Cardiac muscle cell (in vitro differentiated cells and primary cell): Measurements from ENCODE around the gene CREB5. TPM values are rescaled to one million over a fixed set of nuclear protein-coding genes. Genes with fewer than 3 reads are reported as not detected.
"Not testable (repeated sequence)": the region's sequence is repeated elsewhere in the genome, so short reads cannot be mapped to it uniquely, and the experiment has no call there.

Experiments used
- DNase-seq, 2 donors: peaks; one replicate each; pipeline versions ENCODE4 v3.0.0 to v3.0.0-alpha.2; 2010 to 2017; ENCODE audit warnings: low read depth in 1 of 2, low spot score in 1 of 2
- H3K27ac ChIP-seq: fragments of 200-600 bp; sonication (generic); 2 replicates; pipeline ENCODE4 v1.5.1; 2016
- H3K27me3 ChIP-seq: fragments of 200-600 bp; sonication (generic); 2 replicates; pipeline ENCODE4 v1.6.0; 2016; ENCODE audit warnings: control low read depth
- H3K36me3 ChIP-seq: fragments of 200-600 bp; sonication (generic); 2 replicates; pipeline ENCODE4 v1.5.1; 2016; ENCODE audit warnings: control low read depth
- H3K4me1 ChIP-seq: fragments of 200-600 bp; sonication (generic); 2 replicates; pipeline ENCODE4 v1.8.1; 2017; ENCODE audit warnings: low read depth, mild to moderate bottlenecking, mixed run types
- H3K4me3 ChIP-seq: fragments of 200-600 bp; sonication (generic); 2 replicates; pipeline ENCODE4 v1.5.1; 2016; ENCODE audit warnings: mild to moderate bottlenecking
- H3K9me3 ChIP-seq: fragments of 200-600 bp; sonication (generic); 2 replicates; pipeline ENCODE4 v1.5.1; 2017; ENCODE audit warnings: low read depth, mild to moderate bottlenecking, control low read depth
- polyA plus RNA-seq: library from polyadenylated mRNA; unstranded; fragments of >200 nt; fragmentation: Nextera tagmentation; extraction: Ambion mirVana; gene quantifications from 2 replicates; pipeline ENCODE4 v1.2.1, GENCODE V29; 2016
- total RNA-seq: library from RNA; depleted of rRNA; stranded (reverse); fragments of >200 nt; gene quantifications from 2 replicates; pipeline ENCODE4 v1.2.3, GENCODE V29; 2016
- TF ChIP-seq, protein P1 (sequence below): IDR thresholded peaks from 2 replicates; pipeline ENCODE4 v1.5.1; 2012; ENCODE audit warnings: low read depth, mild to moderate bottlenecking, low read length

The CREB5 gene
- total and polyA plus RNA-seq, 2 experiments from 2014 or later, result 4.6 TPM

DNA sequence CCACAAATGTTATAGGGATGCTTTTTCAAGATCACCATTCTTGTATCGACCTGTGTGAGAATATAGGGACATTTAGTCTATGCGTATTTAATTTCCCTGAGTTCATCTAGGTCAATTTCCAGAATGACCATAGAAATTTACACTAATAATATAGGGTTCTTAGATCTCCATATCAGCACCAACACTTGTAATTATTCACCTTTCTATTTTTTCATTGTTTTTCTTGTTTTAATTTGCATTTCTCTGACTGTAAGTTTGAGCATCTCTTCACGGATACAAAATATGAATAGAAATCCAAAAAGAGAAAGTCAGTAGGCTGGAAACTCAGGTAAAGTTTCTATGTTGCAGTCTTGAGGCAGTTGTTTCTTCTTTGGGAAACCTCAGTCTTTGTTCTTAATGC lies 134.8 kb downstream of the CREB5 start:
- peaks cover 3% of the 10 kb centered on the region for H3K4me1 ChIP-seq
- no peak for DNase-seq
- TF ChIP-seq, protein P1, sequence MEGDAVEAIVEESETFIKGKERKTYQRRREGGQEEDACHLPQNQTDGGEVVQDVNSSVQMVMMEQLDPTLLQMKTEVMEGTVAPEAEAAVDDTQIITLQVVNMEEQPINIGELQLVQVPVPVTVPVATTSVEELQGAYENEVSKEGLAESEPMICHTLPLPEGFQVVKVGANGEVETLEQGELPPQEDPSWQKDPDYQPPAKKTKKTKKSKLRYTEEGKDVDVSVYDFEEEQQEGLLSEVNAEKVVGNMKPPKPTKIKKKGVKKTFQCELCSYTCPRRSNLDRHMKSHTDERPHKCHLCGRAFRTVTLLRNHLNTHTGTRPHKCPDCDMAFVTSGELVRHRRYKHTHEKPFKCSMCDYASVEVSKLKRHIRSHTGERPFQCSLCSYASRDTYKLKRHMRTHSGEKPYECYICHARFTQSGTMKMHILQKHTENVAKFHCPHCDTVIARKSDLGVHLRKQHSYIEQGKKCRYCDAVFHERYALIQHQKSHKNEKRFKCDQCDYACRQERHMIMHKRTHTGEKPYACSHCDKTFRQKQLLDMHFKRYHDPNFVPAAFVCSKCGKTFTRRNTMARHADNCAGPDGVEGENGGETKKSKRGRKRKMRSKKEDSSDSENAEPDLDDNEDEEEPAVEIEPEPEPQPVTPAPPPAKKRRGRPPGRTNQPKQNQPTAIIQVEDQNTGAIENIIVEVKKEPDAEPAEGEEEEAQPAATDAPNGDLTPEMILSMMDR, result no peak
- H3K4me3 ChIP-seq, result no peak overlapping the region
- no peak overlapping the region for H3K27ac ChIP-seq
- H3K36me3 ChIP-seq, result no peaks in the 10 kb centered on the region
- no peaks in the 10 kb centered on the region for H3K27me3 ChIP-seq
- H3K9me3 ChIP-seq, result no peaks in the 10 kb centered on the region

DNA sequence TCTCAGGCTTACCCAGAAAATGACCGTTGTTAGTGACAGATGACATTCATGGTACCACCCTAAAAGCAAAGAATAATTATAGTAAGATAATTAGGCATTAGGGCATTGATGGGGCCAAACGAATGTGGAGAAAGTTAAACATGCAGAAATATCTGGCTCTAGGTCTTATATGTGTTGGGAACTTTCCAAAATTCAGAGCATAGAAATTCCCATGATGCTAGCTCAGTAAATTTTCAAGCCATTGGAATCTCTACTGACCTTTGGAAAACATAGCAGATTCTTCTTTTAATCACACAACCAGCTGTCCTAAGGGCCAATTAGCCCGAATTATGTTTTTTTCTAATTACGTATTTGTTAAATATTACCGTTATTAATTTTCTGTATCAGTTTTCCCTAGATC lies 136.1 kb downstream of the CREB5 start:
- Histone ChIP-seq H3K27ac (no peak overlapping the region), H3K4me3 (no peak overlapping the region), H3K9me3 (no peaks in the 10 kb centered on the region), H3K27me3 (no peaks in the 10 kb centered on the region), H3K36me3 (no peaks in the 10 kb centered on the region), H3K4me1 (no peaks in the 10 kb centered on the region)
- no peak for DNase-seq
- TF ChIP-seq, protein P1, result no peak

DNA sequence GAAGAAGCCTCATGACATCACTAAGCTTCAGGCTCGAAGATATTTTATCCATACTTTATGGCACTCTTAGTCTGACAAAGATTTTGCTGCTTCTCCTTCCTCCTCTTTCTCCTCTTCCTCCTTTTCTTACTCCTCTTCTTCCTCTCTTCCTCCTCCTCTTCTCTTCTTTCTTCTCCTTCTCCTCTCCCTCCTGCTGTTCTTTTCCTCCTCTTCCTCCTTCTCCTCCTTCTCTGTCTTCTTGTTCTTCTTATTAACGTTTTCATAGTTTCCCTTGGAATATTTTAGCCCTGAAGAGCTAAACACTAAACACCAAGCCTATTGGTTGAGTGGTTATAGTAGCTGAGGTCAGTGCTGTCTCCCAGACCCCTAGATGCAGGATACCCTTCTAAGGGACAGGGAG lies 137.7 kb downstream of the CREB5 start:
- Histone ChIP-seq H3K27ac (no peak overlapping the region), H3K9me3 (no peaks in the 10 kb centered on the region), H3K36me3 (no peaks in the 10 kb centered on the region), H3K27me3 (no peaks in the 10 kb centered on the region), H3K4me3 (no peak overlapping the region), H3K4me1 (no peaks in the 10 kb centered on the region)
- DNase-seq, result no peak
- TF ChIP-seq, protein P1, result no peak

DNA sequence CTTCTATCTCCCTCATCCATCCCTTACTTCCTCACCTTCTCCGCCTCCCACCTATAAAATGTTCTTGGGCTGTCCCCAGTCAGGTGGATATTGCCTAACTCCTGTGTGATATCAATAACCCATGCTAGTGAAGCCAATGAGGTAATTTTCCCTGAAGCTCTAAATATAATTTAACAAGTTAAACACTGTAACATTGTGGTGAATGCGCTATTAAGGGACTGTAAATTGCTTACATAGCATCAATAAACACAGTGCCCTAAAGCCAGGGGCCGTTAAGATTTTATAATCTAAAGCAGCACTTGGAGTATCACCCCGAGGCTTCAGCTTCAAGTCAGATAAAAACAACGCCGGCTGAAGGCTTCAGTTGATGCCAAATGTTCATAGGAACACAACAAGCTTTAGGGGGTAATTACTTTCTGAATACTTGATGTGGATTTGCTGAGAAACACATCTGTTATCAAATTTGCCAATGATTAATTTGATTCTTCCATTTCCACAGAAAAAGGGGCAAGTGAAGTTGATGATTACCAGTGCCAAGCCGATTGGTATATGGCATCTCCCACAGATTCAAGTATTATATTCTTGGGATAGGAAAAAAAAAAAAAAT lies 138.4 kb downstream of the CREB5 start:
- no peak for DNase-seq
- Histone ChIP-seq H3K27me3 (no peaks in the 10 kb centered on the region), H3K36me3 (no peaks in the 10 kb centered on the region), H3K27ac (no peak overlapping the region), H3K9me3 (no peaks in the 10 kb centered on the region), H3K4me1 (no peaks in the 10 kb centered on the region), H3K4me3 (no peak overlapping the region)
- TF ChIP-seq, protein P1, result no peak

DNA sequence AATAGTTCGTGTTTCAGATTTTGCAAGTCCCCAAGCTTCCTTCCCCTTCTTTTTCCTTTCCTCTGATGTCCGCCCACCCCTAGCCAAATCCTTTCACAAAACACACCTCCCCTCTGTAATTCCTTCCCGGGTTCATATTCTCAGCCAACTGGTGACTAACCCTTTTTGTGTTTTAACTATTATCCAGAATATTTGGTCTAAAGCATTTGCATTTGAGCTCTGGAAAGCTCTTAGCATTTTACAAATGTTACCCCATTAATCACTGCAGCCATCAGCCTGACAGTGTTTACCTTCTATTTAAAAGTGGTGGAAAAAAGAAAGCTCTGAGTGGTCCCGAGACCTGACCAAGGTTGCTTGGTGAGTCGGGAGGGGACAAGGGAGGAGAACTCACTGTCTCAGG lies 139.0 kb downstream of the CREB5 start:
- H3K27me3 ChIP-seq, result no peaks in the 10 kb centered on the region
- TF ChIP-seq, protein P1, result no peak
- no peak for DNase-seq
- H3K36me3 ChIP-seq, result no peaks in the 10 kb centered on the region
- no peak overlapping the region for H3K4me3 ChIP-seq
- H3K27ac ChIP-seq, result no peak overlapping the region
- no peaks in the 10 kb centered on the region for H3K9me3 ChIP-seq
- no peaks in the 10 kb centered on the region for H3K4me1 ChIP-seq

DNA sequence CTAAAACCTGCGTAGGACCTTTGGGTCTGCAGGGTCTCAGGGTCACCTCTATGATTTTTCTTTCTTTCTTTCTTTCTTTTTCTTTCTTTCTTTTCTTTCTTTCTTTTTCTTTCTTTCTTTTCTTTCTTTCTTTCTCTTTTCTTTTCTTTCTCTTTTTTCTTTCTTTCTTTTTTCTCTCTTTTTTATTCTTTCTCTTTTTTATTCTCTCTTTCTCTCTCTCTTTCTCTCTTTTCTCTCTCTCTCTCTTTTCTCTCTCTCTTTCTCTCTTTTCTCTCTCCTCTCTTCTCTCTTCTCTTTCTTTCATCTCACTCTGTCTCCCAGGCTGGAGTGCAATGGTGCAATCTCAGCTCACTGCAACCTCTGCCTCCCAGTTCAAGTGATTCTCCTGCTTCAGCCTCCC lies 139.4 kb downstream of the CREB5 start:
- not testable (repeated sequence) for H3K27me3 ChIP-seq, H3K9me3 ChIP-seq, H3K36me3 ChIP-seq, H3K27ac ChIP-seq, H3K4me1 ChIP-seq, H3K4me3 ChIP-seq, DNase-seq
